GM12864 (cell line): ENCODE measurements around the gene DCTN3.

Experiments used
- DNase-seq: peaks from one replicate; pipeline ENCODE4 v3.0.0-alpha.2; 2011; ENCODE audit warnings: low read depth
- H3K4me3 ChIP-seq: 2 replicates; pipeline ENCODE4 v1.5.1; 2011; ENCODE audit warnings: mild to moderate bottlenecking, low read depth, low read length, control low read depth
- CTCF ChIP-seq: IDR thresholded peaks from 2 replicates; pipeline ENCODE4 v1.5.1; 2011; ENCODE audit warnings: low read depth, mild to moderate bottlenecking, moderate library complexity, low read length, control low read depth, inconsistent platforms; ENCODE audit errors: missing control alignments

DCTN3 gene

GRCh38 chr9:34652602-34653000 is 32.3 kb upstream of the DCTN3 start:
- no peak for DNase-seq
- no peak for TF ChIP-seq CTCF
- H3K4me3 ChIP-seq = no peak overlapping the region

- no peak for TF ChIP-seq CTCF
- DNase-seq = no peak
- no peak within 1 kb of the TSS for H3K4me3 ChIP-seq
Measured at GRCh38 chr9:34651876-34652601, 31.7 kb upstream of the DCTN3 start, which contains the start of gene IL11RA. Gene IL11RA, plus strand, starts transcription at chr9:34652185. Its CDS starts 3,033 bp downstream, at chr9:34655218.

- TF ChIP-seq CTCF = no peak
- H3K4me3 ChIP-seq = no peak overlapping the region
- no peak for DNase-seq
Measured at GRCh38 chr9:34651321-34651720, 31.0 kb upstream of the DCTN3 start.

- no peak overlapping the region for H3K4me3 ChIP-seq
- TF ChIP-seq CTCF = no peak
- no peak for DNase-seq
Measured at GRCh38 chr9:34650816-34651215, 30.5 kb upstream of the DCTN3 start.

GRCh38 chr9:34648673-34649072 is 28.4 kb upstream of the DCTN3 start:
- H3K4me3 ChIP-seq = no peak overlapping the region

GRCh38 chr9:34647651-34648050 is 27.4 kb upstream of the DCTN3 start:
- H3K4me3 ChIP-seq = peak overlapping the region; percentile 81
- TF ChIP-seq CTCF = no peak
- no peak for DNase-seq

More at GRCh38 chr9:34648673-34649072, 28.4 kb upstream of the DCTN3 start:
- no peak for DNase-seq
- TF ChIP-seq CTCF = no peak

GRCh38 chr9:34647084-34647403 is 26.7 kb upstream of the DCTN3 start:
- no peak for DNase-seq
- no peak for TF ChIP-seq CTCF
- H3K4me3 ChIP-seq = peak overlapping the region; percentile 81
